T-helper 1 cell treated with Interleukin-12 subunit alpha and Interleukin-12 subunit beta and Interleukin-4 antibody, amounts not matched to agents 30 ng/mL and 1 ng/mL, for 36 hours (primary cell): ENCODE results near the gene KLHL40. TPM values are rescaled to one million over a fixed set of nuclear protein-coding genes. Genes with fewer than 3 reads are reported as not detected.

Source experiments
- intact Hi-C: fragments of 100-400 bp; cut with micrococcal nuclease; formaldehyde crosslinking; loops from one replicate; pipeline ENCODE4 v1.15.1; 2024
- total RNA-seq: library from RNA; stranded (reverse); gene quantifications from 2 replicates; pipeline ENCODE4 v1.2.3, GENCODE V29; 2022

The KLHL40 gene
- total RNA-seq, 1 donor from 2014 or later = not detected

DNA sequence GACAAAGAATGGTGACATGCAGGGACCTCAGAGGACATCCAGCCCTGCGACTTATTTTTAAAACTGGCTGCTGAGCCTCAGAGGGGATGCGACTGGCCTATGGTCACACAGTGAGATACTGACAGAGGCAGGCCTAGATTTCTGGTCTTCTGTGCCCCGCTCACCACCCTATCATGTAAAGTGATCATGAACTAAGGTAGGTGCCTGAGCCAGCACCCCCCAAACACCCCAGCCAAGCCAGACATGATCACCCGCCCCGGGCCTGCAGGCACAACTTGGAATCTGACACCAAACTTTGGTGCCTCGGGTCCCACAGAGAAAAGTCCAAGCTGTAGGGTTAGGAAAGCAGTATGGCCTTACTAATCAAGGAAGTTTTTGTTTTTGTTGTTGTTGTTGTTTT lies 51.2 kb downstream of the KLHL40 start:
- intact Hi-C loops = no loop called here

- intact Hi-C loops = loop anchor here (10.0 kb wide), 1 partner anchor 185 kb away; no protein-coding TSS in a partner anchor
Measured at GRCh38 chr3:42739401-42740158, 54.2 kb downstream of the KLHL40 start.

GRCh38 chr3:42741796-42742195 lies 56.5 kb downstream of the KLHL40 start:
- intact Hi-C loops = loop anchor here (10.0 kb wide), 1 partner anchor 187 kb away; no protein-coding TSS in a partner anchor

Other genes starting within 250 kb of the KLHL40 start
- 4.4 and 5.0 TPM in 2 replicates for gene VIPR1, start 182.9 kb upstream of the KLHL40 start, total RNA-seq
- gene SEC22C, start 103.6 kb upstream of the KLHL40 start, total RNA-seq = 49.2 and 52.4 TPM in 2 replicates
- gene SS18L2, start 94.7 kb upstream of the KLHL40 start, total RNA-seq = 61.4 and 62.2 TPM in 2 replicates
- gene NKTR, start 84.9 kb upstream of the KLHL40 start, total RNA-seq = 96.0 and 98.9 TPM in 2 replicates
- gene ZBTB47, start 31.8 kb upstream of the KLHL40 start, total RNA-seq = 1.7 and 2.0 TPM in 2 replicates
- not detected in 2 replicates for gene HHATL, start 17.3 kb downstream of the KLHL40 start, total RNA-seq
- gene CCDC13, start 87.7 kb downstream of the KLHL40 start, total RNA-seq = 0.20 and 0.54 TPM in 2 replicates
- gene HIGD1A, start 119.0 kb downstream of the KLHL40 start, total RNA-seq = 74.2 and 76.8 TPM in 2 replicates
- gene ACKR2, start 123.9 kb downstream of the KLHL40 start, total RNA-seq = 1.6 and 2.7 TPM in 2 replicates
- not detected in 2 replicates for gene CYP8B1, start 190.3 kb downstream of the KLHL40 start, total RNA-seq
- 0.39 and 0.54 TPM in 2 replicates for gene ZNF662, start 220.6 kb downstream of the KLHL40 start, total RNA-seq